Activated naive CD4-positive, alpha-beta T cell treated with Interleukin-2 at 50 U/mL for 16 hours (primary cell): ENCODE data around the gene TRMT112.

Source experiments
- DNase-seq: peaks from one replicate; pipeline ENCODE4 v3.0.0-alpha.2; 2020

TRMT112 gene

DNA sequence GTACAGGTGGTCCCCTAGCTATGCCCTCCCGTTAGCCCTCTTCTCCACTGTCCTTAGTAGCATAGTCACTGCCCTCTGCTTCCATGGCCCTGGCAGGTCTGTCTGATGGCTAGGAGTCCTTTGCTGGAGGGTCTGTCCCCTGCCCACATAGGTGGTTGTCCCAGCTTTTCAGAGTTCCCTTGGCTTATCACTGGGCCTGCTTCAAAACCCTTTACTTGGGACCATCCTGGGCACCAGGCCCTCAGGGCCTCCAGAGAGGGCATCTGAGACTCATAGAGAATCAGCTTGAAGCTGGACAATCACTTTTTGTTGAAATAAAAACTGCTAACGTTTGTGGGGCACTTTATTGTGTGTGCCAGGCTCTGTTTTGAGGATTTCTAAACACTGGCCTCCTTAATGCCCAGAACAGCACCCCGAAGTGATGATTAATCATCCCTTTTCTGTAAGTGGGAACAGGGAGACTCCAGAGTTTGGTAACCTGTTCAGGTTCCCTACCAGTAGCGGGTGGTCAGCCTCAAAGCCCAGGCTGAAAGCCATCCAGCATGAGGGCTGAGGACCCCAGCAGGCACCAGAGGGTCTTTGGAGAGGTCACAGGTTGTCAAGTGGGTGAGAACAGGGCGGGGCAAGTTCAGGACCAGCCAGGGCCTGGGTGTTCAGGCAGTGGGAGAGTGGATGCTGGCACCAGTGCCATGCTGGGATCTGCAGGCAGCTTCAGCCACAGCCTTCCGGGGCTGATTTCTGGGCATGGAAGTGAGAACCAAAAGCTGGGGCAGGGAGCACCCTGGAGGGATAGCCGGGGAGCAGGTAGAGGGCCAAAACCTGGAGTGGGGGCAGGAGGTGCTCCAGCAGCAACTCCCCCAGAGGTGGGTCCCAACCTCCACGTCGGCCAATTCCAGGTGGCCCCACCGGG lies 26.8 kb downstream of the TRMT112 start:
- no peak for DNase-seq

DNA sequence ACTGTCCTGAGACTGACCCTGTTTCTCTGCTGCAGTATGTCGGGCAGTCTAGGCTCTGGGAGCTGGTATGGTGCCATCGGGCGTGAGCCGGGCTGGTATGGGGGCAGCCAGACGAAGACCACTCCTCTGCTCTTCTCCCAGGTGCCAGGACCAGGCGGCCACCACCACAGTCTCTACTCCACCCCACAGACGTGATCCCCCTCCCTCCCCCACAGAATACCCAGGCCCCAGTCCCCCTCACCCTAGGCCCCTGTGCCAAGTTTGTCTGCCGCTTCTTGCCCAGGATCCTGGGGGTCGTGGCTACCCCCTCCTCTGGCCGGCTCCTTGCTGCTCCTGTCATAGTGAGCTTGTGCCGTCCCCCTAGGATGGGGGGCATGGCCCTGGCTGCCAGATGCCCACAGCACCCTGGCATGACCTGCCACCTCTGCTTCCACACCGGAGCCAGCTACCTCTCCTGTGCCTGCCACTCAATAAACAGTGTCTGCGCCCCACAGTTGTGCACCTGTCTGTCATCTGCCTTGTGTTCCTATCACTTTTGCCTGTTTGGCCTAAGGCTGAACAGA lies 28.3 kb downstream of the TRMT112 start:
- no peak for DNase-seq

DNA sequence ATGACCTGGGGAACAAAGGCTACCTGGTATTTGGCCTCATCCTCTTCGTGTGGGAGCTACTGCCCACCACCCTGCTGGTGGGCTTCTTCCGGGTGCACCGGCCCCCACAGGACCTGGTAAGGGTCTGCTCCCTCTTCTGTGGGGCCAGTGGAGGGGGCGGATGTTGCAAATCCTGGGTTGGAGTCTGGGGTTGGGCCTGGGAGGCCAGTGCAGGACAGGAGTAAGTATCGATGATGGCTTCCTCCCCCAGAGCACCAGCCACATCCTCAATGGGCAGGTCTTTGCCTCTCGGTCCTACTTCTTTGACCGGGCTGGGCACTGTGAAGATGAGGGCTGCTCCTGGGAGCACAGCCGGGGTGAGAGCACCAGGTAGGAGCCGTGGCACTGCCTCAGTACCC lies 29.0 kb downstream of the TRMT112 start:
- no peak for DNase-seq

DNA sequence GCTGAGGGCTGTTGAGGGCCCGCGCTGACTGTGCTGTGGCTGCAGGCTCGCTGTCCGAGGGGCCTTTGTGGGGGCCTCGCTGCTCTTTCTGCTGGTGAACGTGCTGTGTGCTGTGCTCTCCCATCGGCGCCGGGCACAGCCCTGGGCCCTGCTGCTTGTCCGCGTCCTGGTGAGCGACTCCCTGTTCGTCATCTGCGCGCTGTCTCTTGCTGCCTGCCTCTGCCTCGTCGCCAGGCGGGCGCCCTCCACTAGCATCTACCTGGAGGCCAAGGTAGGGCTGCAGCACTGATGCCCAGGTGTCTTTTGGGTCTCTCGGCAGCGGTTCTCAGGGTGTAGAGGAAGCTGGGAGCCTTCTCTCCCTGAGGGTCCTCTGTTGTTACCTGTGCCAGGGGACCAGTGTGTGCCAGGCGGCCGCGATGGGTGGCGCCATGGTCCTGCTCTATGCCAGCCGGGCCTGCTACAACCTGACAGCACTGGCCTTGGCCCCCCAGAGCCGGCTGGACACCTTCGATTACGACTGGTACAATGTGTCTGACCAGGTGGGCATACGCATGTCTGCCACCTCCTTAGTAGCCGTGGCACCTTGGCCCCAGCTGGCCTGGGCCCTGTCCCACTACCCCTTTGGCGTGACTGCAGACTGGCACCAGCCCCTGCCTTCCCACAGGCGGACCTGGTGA lies 29.5 kb downstream of the TRMT112 start:
- DNase-seq: no peak

DNA sequence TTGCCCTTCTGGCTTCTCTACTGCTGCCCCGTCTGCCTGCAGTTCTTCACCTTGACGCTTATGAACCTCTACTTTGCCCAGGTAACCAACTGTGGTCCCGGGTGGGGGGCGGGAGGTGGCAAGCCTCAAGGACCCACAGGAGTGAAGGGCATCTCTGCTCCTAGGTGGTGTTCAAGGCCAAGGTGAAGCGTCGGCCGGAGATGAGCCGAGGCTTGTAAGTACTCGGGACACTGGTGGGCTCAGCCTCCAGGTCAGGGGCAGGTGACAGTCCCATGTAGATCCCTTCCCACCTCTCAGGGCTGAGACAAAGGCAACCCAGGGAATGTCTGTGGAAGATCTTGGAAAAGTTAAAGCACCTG lies 30.6 kb downstream of the TRMT112 start:
- DNase-seq: no peak

DNA sequence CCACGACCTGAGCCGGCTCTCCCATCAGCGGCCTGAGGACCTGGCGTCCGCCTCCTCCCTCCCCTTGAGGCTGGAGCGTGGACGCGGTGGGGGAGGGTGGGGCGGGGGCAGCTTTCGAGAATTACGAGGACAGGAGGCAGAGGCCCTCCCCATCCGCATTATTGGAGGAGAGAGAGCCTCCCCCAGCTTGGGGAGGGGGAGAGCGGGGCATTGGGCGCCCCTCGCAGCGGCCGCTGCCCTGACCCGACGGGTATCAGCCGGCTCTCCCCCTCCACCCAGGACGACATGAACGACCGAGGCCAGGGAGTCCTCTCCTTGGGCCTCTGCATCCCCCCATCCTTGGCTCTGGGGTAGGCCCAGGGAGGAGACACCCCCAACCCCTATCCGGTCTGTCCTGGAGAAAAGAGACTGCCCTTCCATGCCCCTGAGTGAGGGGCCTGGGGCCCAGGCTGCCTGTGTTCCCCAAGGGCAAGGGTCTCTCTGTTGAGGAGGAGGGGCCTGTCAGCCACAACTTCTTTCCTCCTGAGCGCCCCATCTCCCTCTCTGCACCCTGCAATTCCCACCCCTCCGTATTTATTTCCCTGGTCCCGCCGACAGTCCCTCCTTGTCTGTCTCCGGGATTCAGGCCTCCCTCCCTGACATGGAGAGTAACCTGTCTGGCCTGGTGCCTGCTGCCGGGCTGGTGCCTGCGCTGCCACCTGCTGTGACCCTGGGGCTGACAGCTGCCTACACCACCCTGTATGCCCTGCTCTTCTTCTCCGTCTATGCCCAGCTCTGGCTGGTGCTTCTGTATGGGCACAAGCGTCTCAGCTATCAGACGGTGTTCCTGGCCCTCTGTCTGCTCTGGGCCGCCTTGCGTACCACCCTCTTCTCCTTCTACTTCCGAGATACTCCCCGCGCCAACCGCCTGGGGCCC lies 31.2 kb downstream of the TRMT112 start:
- peak; percentile 19 for DNase-seq

DNA sequence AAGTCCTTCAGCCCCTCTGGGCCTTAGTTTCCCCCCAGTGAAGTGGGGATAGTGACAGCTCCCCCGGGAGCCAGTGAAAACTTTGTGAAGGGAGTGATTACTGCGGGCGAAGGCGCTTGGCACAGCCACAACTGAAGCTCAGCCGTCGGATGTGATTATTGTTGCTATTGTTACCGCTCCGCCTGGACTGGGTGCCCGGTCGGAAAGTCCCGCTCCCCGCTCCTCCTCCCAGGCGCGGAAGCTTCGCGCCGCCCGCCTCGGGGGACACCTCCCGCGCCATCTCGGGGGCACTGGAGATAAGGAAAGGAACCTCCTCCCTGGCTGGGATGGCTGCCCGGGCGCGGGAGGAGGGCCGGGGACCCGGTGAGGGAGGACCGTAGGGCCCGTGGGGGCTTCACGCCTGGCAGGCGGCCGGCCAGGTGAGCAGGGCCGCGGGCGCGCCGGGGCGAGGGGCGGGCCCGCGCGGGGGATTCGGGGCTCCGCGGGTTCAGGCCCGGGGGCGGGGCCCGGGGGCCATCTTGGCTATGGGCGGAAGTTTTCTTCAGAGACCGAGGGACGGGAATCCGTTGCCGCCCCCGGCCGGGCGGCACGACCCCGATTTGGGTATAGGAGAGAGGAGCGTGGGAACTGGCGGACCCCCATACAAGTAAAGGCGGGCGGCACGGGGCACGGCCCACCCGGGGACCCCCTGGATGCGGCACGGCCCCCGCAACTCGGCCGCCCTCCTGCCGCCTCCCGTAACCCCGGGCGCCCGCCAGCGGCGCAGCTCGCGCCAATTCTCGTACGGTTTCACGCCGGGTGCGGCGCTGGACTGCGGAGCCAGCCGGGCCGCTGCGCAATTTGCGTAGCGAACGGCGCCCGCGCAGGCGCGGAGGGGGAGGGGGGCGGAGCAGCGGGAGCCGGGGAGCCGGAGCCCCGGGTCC lies 32.1 kb downstream of the TRMT112 start, which contains the start of gene GPR137:
GPR137 (plus strand) TSS at position 887 of the 923 bp plus-strand sequence. CDS start 677 bp downstream, outside the sequence.
- peak; percentile 91 for DNase-seq

DNA sequence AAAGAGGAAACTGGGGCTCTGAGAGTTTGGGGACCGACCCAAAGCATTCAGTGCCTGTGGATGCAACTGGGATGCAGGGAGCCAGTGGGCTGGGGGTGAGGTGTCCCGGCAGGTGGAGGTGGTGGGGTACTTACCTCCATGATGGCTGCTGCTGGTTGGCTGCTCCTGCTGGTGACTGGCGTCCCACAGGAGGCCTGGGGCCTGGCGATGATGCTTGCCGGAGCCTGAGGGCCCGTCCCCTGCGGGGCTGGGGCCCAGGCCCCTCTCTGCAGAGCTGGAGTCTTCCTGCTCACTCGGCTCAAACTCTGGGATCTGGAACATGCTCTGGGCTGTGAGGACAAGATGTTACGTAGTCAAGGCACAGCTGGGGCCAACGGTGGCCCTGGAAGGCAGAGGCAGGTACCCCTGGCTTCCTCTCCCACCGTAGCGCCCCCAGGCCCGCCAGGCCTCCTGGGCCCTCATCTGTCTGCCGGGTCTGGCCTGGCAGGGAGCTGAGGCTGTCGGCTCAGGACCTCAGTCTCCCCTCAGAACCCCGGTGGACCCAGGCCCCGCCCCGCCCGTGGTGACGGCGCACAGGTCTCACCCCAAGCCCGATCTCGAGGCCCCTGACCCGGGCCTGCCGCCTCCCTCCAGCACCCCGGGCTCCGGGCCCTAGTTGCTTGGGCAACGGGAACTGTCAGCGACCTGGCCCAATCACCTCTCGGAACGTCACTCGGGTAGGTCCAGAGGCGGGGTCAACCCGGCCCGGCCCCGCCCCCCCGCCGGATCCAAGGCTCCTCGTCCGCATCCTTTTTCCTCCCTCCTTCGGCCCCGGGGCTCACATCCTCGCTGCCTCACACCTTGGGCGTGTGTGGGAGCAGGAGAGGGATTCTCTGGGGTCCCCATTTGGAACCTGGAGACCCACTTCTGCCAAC lies 33.1 kb downstream of the TRMT112 start, which contains the start of gene BAD:
BAD (minus strand) TSS at position 618 of the 914 bp plus-strand sequence; CDS start at position 321, 297 bp downstream.
- DNase-seq: peak; percentile 93

DNA sequence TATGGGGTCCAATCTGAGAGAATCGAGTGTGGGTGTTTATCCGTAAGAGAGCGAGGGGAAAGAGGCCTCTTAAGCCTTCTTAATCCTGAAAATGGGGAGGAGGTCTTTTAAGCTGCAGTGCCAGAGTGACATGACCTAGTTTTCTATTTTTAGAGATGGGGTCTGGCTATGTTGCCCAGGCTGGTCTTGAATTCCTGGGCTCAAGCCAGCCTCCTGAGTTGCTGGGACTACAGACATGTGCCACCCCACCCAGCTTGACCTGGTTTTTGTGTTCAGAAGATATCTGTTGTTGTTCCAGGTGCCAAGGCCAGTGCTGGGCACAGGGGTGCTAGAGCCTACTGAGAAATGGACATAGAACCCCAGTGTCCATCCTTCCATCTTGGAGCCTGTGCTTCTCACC lies 34.3 kb downstream of the TRMT112 start:
- DNase-seq: no peak

DNA sequence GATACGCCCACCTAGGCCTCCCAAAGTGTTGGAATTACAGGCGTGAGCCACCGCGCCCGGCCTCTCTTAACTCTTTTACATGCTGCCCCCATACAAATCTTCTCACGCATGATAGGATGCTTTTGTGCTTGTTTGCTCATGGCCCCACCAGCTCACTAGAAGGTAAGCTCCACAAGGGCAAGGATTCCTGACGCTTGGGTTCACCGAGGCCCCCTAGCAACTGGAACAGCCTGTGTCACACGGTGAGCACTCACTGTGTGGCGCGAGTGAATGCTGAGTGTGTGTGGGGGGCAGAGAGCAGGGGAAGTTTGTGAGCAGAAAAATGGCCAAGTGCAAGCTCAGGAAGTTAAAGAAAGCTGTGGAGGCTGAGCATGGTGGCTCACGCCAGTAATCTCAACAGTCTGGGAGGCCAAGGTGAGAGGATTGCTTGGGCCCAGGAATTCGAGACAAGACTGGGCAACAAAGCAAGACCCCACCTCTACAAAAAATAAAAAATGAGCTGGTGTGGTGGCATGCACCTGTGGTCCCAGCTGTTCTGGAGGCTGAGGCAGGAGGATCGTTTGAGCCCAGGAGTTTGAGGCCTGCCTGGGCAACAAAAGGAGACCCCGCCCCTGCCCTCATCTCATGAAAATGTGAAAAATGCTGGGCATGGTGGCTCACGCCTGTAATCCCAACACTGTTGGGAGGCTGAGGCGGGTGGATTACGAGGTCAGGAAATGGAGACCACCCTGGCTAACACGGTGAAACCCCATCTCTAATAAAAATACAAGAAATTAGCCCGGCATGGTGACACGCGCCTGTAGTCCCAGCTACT lies 35.2 kb downstream of the TRMT112 start:
- no peak for DNase-seq

DNA sequence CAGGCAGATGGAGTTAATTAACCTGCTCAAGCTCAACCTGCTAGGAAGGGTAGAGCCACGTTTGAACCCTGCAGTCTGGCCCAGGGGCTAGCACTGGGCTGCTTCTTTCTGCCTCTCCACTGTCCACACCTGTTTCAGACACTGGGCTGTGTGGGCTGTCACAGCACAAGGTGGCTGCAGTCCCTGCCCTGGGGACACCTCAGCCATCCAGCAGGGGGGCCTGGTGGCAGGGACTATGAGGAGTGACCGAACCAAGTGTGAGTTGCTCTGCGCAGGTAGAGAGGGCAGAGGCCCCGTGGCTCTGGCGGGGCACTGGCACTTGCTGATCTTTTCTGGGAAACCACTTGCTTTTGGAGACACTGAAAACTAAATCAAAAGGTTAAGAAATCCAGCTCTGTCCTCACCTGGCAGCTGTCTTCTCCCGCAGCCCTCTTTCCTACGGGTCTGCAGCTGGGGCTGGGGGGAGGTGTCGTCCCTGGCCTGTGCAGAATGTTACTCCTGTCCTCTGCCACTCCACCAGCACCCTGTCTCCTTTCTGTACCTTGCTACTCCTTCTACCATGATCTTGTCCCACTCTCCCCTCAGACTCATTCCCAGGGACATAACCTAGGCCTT lies 38.7 kb downstream of the TRMT112 start:
- DNase-seq: no peak

DNA sequence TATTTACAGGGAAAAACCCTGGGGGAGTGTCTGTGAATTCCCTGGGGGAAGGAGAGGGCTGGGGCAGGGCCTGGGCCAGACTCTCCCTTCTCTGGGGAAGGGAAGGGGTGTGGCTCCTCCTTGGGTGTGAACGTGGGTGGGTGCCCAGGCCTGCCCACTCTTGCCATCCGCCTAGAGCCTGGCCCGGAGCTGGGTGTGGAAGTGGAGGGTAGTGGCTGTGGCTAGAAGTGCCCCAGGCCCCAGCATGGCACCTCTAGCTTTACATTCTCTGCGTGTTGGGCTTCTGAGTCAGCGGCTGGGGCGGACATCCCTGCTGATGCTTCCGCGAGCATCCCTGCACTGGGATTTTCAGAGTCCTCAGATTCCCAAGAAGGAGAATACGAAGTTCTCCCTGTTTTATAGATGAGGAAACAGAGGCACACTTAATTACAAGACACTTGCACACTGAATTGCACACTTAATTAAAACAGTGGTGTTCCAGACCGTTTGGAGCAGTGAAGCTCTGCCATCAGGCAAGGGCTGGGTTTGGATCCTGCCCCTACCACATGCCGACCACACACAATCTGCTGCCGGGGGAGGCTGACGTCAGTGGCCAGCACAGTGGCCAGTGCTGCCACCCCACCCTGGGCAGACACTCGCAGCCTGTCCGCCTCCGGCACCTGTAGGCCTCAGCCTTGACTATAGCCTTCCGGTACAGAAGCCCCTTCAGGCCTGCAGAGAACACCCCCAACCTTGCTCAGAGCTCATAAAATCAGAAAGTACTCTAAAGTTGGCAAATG lies 40.5 kb downstream of the TRMT112 start:
- no peak for DNase-seq

DNA sequence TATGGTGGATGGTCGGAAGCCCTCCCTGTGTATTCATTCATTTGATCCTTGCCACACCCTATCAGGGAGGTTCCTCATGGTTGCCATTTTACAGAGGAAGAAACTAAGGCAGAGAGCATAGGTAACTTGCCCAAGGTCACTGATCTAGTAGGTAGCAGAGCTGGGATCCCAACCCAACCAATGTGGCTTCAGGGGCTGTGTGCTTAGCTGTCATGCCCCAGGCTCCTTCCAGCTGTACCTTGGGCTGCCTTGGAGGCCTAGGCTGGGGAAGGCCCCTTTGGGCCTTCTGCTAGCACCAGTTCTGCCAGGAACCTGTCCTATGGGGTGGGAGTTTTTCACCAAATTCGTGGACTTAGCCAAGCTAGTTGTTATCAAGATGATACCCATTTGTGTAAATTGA lies 41.5 kb downstream of the TRMT112 start:
- DNase-seq: no peak

DNA sequence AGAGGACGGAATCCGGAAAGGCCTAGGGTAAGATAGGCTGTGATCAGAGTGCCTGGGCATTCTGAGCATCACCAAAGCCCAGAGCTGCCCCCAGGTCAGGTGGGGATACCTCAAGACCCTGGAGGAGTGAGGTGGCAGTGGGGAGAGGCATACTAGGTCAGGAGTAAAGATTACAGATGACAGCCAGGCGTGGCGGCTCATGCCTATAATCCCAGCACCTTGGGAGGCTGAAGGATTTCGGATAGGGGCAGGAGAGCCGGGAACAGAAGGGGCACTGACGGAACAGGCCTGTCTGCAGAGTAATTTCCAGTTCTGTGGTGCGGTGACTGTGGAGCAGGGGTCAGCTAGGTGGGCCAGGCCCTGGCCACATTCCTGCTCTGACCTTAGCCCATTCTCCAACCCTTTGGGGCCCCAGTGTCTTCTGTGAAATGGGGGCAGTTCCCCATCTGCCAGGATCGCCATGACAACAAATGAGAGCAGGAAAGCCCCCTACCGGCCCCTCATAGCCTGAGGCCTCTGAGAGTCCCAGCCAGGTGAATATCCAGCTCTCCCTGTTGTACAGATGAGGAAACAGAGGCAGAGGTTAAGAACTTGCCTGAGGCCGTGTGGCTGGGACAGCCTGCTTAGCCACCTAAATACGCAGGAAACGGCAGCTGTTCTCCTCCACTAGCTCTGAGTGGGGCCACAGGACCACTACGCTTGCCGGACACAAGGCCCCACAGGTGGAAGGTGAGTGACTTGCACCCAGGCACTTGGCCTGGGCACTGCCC lies 42.1 kb downstream of the TRMT112 start:
- DNase-seq: no peak

DNA sequence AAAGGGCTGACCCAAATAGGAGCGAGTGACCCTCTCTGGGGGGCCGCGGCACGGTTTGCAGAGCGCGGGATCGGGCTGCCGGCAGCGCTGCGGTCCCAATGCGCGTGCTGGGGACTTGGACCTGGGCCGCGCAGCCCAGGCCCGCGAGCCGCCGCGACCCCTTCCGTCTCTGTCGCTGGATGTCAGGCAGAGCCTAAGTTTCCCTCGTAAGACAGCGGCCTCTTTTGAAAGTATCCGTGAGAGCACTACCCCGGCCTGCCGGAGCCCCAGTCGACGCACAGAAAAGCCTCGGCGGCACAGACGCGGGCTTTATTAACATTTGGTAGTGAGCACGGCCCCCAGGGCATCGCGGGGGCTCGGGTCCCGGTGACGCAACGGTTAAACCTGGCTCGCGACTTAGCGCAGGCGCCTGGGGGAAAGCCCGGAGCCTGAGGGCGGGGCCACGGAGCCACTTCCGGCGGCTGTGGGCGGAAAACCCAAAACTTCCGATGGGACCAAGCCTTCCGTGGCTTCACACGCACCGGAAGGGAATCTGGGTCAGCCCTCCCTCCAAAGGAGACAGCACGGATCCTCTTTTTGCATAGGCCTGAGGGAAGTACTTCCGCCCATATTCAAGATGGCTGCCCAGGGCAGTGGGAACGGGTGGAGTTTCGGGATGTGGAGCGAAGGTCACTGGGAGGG lies 47.7 kb downstream of the TRMT112 start:
- DNase-seq: peak; percentile 99

DNA sequence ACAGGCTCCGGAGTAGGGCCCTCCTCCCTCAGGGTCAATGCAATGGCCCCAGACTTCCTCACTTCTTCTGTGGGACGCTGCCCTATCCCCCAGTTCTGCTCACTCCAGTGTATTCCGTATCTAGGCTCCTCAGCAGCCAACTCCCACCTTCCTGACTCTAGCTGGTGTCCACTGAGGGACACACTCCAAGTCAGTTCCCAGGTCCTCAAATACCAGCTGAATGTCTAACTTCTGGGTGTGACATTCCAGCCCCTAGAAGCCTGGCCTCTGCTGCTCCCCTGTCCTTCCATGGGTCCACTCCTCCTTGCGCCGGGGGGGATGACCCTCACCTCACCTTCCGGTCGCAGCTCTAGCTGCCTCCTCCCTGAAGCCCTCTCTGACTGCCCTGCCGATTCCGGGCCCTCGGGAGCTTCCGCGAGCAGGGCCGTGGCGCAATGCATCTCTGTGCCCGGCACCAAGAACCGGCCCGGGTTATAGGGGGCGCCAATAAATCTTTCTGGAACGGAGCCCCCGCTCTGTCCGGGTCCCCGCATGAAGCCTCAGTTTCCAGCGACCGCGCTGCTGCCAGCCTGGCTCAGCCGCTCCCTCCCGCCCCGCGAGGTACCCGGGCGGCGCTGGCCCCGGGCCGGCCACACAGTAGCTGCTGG lies 48.3 kb downstream of the TRMT112 start:
- peak; percentile 45 for DNase-seq
